Stimulated activated CD8-positive, alpha-beta memory T cell treated with anti-CD3 and anti-CD28 coated beads, Interleukin-2, amount 100 ng/mL, for 48 hours (primary cell): ENCODE measurements around the gene ISG15.
"Not testable (repeated sequence)": the region's sequence is repeated elsewhere in the genome, so short reads cannot be mapped to it uniquely, and the experiment has no call there.

Source experiments
- DNase-seq, 2 donors: peaks; one replicate each; pipeline ENCODE4 v3.0.0-alpha.2; 2020; ENCODE audit warnings: low read depth in 2 of 2

The ISG15 gene

GRCh38 chr1:1011396-1011949, 1.8 kb upstream of the ISG15 start:
- no peak for DNase-seq

GRCh38 chr1:1012736-1013104, 577 bp upstream of the ISG15 start:
- DNase-seq, result not testable (repeated sequence)

- no peak for DNase-seq
Measured at GRCh38 chr1:1013922-1014648, 788 bp downstream of the ISG15 start.

- no peak for DNase-seq
Measured at GRCh38 chr1:1014799-1015681, 1.7 kb downstream of the ISG15 start.

GRCh38 chr1:1017397-1018320, 4.4 kb downstream of the ISG15 start:
- DNase-seq, result not testable (repeated sequence)

GRCh38 chr1:1018321-1018685, 5.0 kb downstream of the ISG15 start:
- not testable (repeated sequence) for DNase-seq

GRCh38 chr1:1019122-1019999, 6.1 kb downstream of the ISG15 start:
- peak; percentile 71 to 79 for DNase-seq

GRCh38 chr1:1020000-1020404, 6.7 kb downstream of the ISG15 start, which contains the start of gene AGRN:
TSS of gene AGRN (plus strand) at chr1:1020120. CDS start at chr1:1020173, 53 bp downstream.
- no peak for DNase-seq

- no peak for DNase-seq
Measured at GRCh38 chr1:1020415-1021009, 7.2 kb downstream of the ISG15 start.

GRCh38 chr1:1021010-1021919, 8.0 kb downstream of the ISG15 start:
- DNase-seq, result no peak

- no peak for DNase-seq
Measured at GRCh38 chr1:1021920-1022259, 8.6 kb downstream of the ISG15 start.

- no peak for DNase-seq
Measured at GRCh38 chr1:1022302-1023009, 9.2 kb downstream of the ISG15 start.

- no peak for DNase-seq
Measured at GRCh38 chr1:1023700-1024099, 10.4 kb downstream of the ISG15 start.

GRCh38 chr1:1024149-1024770, 11.0 kb downstream of the ISG15 start:
- no peak for DNase-seq

GRCh38 chr1:1024771-1025699, 11.7 kb downstream of the ISG15 start:
- DNase-seq, result no peak

GRCh38 chr1:1025730-1026129, 12.4 kb downstream of the ISG15 start:
- no peak for DNase-seq
